Measurements from ENCODE around the gene EVPL. TPM values are rescaled to one million over a fixed set of nuclear protein-coding genes. Genes with fewer than 3 reads are reported as not detected.

Gene EVPL
- total and polyA plus RNA-seq, 2 of the 13 experiments (the other 11 are each of a cell fraction or from before 2014, with no cell fraction given): 2.1 to 8.2 TPM

- TF ChIP-seq SMAD9 (CRISPR knock-in tag; IDR thresholded peaks at IDR 0.05): no peak
- 0 out of 2 replicates have a peak, but pooled peaks have one; percentile 52 for TF ChIP-seq ZBTB3 (CRISPR knock-in tag; IDR thresholded peaks at IDR 0.05; ENCODE audit: borderline replicate concordance, low read depth)
- no peak; the same call in 1 of the 2 replicates for TF ChIP-seq CHD4 (IDR thresholded peaks at IDR 0.05; ENCODE audit: borderline replicate concordance, low read length)
- no peak for TF ChIP-seq ZNF296 (CRISPR knock-in tag; conservative IDR thresholded peaks at IDR 0.05)
- TF ChIP-seq ZNF780A (CRISPR knock-in tag; IDR thresholded peaks at IDR 0.05): no peak
- TF ChIP-seq ZNF567 (CRISPR knock-in tag; IDR thresholded peaks at IDR 0.05; ENCODE audit: borderline replicate concordance): no peak
- TF ChIP-seq NFYC (CRISPR knock-in tag; IDR thresholded peaks at IDR 0.05): peak; percentile 51
- TF ChIP-seq KAT2B (IDR thresholded peaks at IDR 0.05; ENCODE audit: borderline replicate concordance, low read depth, low read length): no peak
- peak; percentile 91; the same call in 1 of the 3 replicates for TF ChIP-seq MXI1 (IDR thresholded peaks at IDR 0.05; ENCODE audit: borderline replicate concordance, low read depth, low read length)
- peak; percentile 78; the same call in 1 of the 2 replicates for TF ChIP-seq REPIN1 (CRISPR knock-in tag; IDR thresholded peaks at IDR 0.05; ENCODE audit: borderline replicate concordance, low read depth)
- peak; percentile 18; the same call in 1 of the 2 replicates for TF ChIP-seq STAG1 (CRISPR knock-in tag; IDR thresholded peaks at IDR 0.05)
- no peak for TF ChIP-seq ZNF20 (CRISPR knock-in tag; IDR thresholded peaks at IDR 0.05)
- peak; percentile 38 for TF ChIP-seq ETV5 (CRISPR knock-in tag; IDR thresholded peaks at IDR 0.05; ENCODE audit: borderline replicate concordance)
- TF ChIP-seq HMGXB4 (CRISPR knock-in tag; IDR thresholded peaks at IDR 0.05; ENCODE audit: borderline replicate concordance in 1 of 2, low read depth in 1 of 2): peak in 1 of 2 experiments; percentile 40; a peak in 1 of 4 replicates
- TF ChIP-seq SPEN (CRISPR knock-in tag; IDR thresholded peaks at IDR 0.05; ENCODE audit: low read depth): peak; percentile 90; the same call in 1 of the 2 replicates
- TF ChIP-seq ZNF639 (CRISPR knock-in tag; conservative IDR thresholded peaks at IDR 0.05): no peak
- peak; percentile 39 to 69; a peak in 2 of 4 replicates for TF ChIP-seq POLR2A (IDR thresholded peaks at IDR 0.05; ENCODE audit: insufficient read depth in 1 of 2, low read depth in 2 of 2, low read length in 2 of 2)
- peak; percentile 88 for TF ChIP-seq HNRNPL (IDR thresholded peaks at IDR 0.05; ENCODE audit: low read depth, low read length)
- peak; percentile 80 for TF ChIP-seq FOXA3 (CRISPR knock-in tag; IDR thresholded peaks at IDR 0.05)
- TF ChIP-seq HOXA3 (CRISPR knock-in tag; IDR thresholded peaks at IDR 0.05): peak; percentile 87
- TF ChIP-seq NFIB (CRISPR knock-in tag; IDR thresholded peaks at IDR 0.05; ENCODE audit: borderline replicate concordance): no peak
- TF ChIP-seq TFAP4 (IDR thresholded peaks at IDR 0.05; ENCODE audit: borderline replicate concordance, low read depth): peak; percentile 66; the same call in 1 of the 2 replicates
- no peak; the same call in 1 of the 2 replicates for TF ChIP-seq ZNF510 (CRISPR knock-in tag; IDR thresholded peaks at IDR 0.05; ENCODE audit: low read depth)
- peak; percentile 87; the same call in 1 of the 2 replicates for TF ChIP-seq BRCA1 (CRISPR knock-in tag; IDR thresholded peaks at IDR 0.05)
- no peak for TF ChIP-seq NCOA1 (CRISPR knock-in tag; IDR thresholded peaks at IDR 0.05)
- TF ChIP-seq SMAD1 (CRISPR knock-in tag; IDR thresholded peaks at IDR 0.05; ENCODE audit: borderline replicate concordance, low read depth): no peak
- peak; percentile 93 for TF ChIP-seq GATAD2A (CRISPR knock-in tag; IDR thresholded peaks at IDR 0.05)
Measured at GRCh38 chr17:75996665-75997590, 30.2 kb downstream of the EVPL start (continued).

All from HepG2 (cell line).